Choroid plexus epithelial cell (primary cell): ENCODE results near the gene PITRM1.

Experiments used
- DNase-seq: peaks from one replicate; pipeline ENCODE4 v3.0.0-alpha.2; 2010; ENCODE audit warnings: low read depth
- H3K4me3 ChIP-seq: 2 replicates; pipeline ENCODE4 v1.5.1; 2011; ENCODE audit warnings: low read depth, mild to moderate bottlenecking, control low read depth, low read length, moderate library complexity
- TF ChIP-seq, protein P1 (sequence below): conservative IDR thresholded peaks from 2 replicates; pipeline ENCODE4 v1.5.1; 2011; ENCODE audit warnings: low read depth, mild to moderate bottlenecking, control low read depth, inconsistent platforms, low read length, moderate library complexity

Gene PITRM1

DNA sequence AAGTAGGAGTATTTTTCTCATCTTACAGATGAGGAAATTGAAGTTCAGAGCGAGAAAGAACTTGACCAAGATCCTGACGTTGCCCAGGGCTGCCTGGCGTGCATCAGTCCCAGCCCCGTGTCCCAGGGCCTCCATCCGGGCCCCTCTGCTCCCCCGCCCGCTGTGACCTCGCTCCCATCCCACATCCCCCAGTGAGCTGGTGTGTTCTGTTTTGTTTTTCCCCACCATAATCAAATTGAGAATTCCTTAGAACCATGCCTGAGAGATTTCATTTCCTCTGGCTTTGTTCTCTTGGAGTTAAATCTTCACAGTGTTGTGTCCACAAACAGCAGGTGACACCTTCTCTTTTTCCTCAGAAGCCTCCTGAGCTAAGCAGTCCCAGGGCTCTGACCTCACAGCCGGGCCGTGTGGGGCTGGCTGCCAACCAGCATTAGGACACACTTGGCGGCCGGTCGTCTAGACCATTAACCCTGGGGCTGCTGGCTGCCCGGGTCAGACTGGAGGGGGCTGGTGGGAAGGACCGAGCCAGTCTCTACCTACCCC is 60.9 kb downstream of the PITRM1 start:
- no peak overlapping the region for H3K4me3 ChIP-seq
- peak; percentile 70 for DNase-seq
- TF ChIP-seq, protein P1, sequence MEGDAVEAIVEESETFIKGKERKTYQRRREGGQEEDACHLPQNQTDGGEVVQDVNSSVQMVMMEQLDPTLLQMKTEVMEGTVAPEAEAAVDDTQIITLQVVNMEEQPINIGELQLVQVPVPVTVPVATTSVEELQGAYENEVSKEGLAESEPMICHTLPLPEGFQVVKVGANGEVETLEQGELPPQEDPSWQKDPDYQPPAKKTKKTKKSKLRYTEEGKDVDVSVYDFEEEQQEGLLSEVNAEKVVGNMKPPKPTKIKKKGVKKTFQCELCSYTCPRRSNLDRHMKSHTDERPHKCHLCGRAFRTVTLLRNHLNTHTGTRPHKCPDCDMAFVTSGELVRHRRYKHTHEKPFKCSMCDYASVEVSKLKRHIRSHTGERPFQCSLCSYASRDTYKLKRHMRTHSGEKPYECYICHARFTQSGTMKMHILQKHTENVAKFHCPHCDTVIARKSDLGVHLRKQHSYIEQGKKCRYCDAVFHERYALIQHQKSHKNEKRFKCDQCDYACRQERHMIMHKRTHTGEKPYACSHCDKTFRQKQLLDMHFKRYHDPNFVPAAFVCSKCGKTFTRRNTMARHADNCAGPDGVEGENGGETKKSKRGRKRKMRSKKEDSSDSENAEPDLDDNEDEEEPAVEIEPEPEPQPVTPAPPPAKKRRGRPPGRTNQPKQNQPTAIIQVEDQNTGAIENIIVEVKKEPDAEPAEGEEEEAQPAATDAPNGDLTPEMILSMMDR: no peak

DNA sequence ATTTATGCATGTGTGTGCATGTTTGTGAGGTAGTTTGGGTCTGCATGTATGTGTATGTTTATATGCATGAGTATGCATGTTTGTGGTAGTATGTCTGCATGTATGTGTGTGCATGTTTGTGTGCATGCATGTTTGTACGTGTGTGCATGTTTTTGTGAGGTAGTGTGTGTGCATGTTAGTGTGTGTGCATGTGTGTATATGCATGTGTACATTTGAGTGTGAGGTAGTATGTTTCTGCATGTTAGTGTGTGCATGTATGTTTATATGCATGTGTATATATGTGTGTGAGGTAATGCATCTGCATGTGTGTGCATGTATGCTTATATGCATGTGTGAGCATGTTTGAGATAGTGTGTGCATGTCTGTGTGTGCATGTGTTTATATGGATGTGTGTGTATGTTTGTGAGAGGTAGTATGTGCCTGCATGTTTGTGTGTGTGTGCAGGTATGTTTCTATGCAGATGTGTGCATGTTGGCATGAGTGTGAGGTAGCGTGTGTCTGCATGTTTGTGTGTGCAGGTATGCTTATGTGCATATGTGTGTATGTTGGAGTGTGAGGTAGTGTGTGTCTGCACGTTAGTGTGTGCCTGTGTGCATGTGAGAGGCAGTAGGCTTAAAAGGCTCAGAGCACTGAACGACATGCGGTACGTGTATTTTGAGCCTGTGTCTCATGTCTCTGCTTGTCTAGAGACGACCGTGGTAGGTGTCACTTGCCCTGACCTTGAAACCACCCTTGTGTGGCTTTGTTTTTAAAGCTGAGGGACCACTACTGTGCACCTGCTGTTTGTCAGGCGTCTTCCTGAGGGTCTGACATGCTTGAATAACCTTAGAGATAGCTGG is 61.6 kb downstream of the PITRM1 start:
- TF ChIP-seq, protein P1: no peak
- H3K4me3 ChIP-seq: no peak overlapping the region
- DNase-seq: no peak

DNA sequence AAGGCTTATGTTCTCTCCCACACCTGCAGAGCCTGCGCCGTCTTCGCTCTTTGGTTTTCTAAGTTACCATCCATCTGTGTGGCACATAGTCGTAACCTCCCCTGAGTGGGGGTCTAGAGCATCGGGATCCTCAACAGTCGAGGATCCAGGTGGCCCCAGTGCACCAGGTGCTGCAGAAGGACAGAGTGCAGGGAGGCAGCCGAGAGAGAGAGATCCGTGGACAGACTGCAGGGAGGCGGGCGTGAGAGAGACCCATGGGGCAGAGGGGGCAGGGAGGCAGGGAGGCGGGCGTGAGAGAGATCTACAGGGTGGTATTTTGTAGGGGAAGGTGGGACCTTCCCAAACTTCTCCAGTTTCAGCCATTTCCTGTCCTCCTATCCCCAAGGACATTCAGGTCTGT is 62.9 kb downstream of the PITRM1 start:
- TF ChIP-seq, protein P1: no peak
- H3K4me3 ChIP-seq: no peak overlapping the region
- DNase-seq: no peak

DNA sequence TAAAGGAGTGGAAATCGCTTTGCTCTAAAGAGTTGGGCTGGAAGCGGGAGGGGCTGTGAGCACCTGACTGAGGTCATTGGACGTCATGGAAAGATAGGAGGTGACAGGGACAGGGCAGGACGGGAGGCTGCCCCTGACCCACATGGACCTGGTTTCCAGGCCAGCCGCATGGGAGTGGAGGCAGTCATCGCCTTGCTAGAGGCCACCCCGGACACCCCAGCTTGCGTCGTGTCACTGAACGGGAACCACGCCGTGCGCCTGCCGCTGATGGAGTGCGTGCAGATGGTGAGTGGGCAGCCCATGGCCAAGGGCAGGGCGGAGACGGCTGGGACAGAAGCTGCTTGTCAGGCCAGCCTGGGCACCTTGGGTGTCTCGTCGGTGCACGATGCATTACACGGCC is 63.4 kb downstream of the PITRM1 start:
- H3K4me3 ChIP-seq: no peak overlapping the region
- TF ChIP-seq, protein P1: no peak
- DNase-seq: no peak

DNA sequence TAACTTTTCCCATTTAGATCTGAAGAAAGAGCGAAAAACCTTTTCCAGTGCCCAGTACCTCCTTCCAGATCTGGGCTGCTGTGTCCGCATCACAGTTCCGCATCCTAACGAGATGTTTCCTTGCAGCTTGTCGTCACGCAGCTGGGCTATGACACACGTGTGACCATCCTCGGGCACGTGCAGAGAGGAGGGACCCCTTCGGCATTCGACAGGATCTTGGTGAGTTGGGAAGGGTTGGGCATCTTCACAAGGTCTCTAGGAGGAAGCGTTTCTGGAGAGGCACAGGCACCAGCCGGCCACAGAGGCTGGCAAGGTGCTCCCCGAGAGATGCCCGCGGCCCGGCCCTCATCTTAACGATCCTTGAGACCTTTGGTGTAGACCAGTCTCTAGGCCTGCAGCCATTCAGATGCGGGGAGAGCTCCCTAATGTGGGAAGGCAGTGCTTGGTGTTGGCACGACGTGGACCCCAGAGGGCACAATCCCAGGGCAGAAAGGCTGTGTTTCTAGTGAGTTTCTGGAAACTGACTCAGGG is 63.9 kb downstream of the PITRM1 start:
- no peak overlapping the region for H3K4me3 ChIP-seq
- TF ChIP-seq, protein P1: no peak
- no peak for DNase-seq

DNA sequence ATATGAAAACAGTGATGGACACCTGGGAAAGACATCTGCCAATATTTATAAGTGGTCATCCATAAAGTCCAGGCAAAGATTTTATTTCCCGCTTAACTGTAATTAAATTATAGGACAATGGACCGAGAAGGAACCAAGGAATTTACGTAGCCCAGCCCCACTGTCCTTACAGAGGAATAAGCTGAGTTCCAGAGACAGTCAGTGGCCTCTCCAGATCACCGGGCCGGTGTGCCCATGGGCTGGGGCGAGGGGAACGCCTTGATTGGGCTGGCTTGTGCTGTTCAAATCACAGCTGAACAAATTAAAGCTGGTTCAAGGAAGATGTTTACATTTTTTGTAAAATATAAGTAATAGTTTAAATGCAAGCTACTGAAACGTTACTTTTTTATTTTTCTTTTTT is 64.5 kb downstream of the PITRM1 start:
- no peak overlapping the region for H3K4me3 ChIP-seq
- no peak for DNase-seq
- TF ChIP-seq, protein P1: no peak
